Sciatic nerve (tissue), 2 donors: Measurements from ENCODE around the gene ADAMTSL2. TPM values are rescaled to one million over a fixed set of nuclear protein-coding genes. Genes with fewer than 3 reads are reported as not detected.

Experiments
- ATAC-seq: fragments of 200-7000 bp; cut with Tn5 transposase; one replicate; pipeline ENCODE4 v1.9.1; 2020; ENCODE audit warnings: mild to moderate bottlenecking, moderate library complexity
- DNase-seq: peaks from one replicate; pipeline ENCODE4 v3.0.0-alpha.2; 2020; ENCODE audit warnings: low spot score
- intact Hi-C: fragments of 100-400 bp; cut with DNase I; formaldehyde crosslinking; loops from one replicate; pipeline ENCODE4 v1.14.2; 2022
- total RNA-seq: library from RNA; stranded (reverse); fragmentation: NEBNext Ultra II Directional; extraction: Animal tissue kit (Norgen Biotek cat#: 25700); gene quantifications from one replicate; pipeline ENCODE4 v1.2.1, GENCODE V29; 2021
- donor health status: DM: no; HTN: no; CAD: no.
- donor health status: DM: no; HTN: no; CAD: no.

Gene ADAMTSL2
- total RNA-seq, 1 donor from 2014 or later: 22.3 TPM

- intact Hi-C loops: no loop called here
- DNase-seq: no peak
- ATAC-seq: peak; percentile 27
Measured at GRCh38 chr9:133526721-133527321, 7.7 kb upstream of the ADAMTSL2 start.

GRCh38 chr9:133527444-133527920, 7.0 kb upstream of the ADAMTSL2 start:
- intact Hi-C loops: no loop called here
- DNase-seq (no peak), ATAC-seq (peak; percentile 56)

GRCh38 chr9:133528001-133528875, 6.3 kb upstream of the ADAMTSL2 start:
- ATAC-seq (peak; percentile 5), DNase-seq (no peak)
- intact Hi-C loops: no loop called here

- intact Hi-C loops: no loop called here
- no peak for ATAC-seq
- DNase-seq: no peak
Measured at GRCh38 chr9:133528876-133529241, 5.6 kb upstream of the ADAMTSL2 start.

GRCh38 chr9:133529457-133529856, 5.0 kb upstream of the ADAMTSL2 start:
- no peak for ATAC-seq
- intact Hi-C loops: no loop called here
- no peak for DNase-seq

- no peak for DNase-seq
- ATAC-seq: no peak
- intact Hi-C loops: loop anchor here (10.0 kb wide), 1 partner anchor 185 kb away; no protein-coding TSS in a partner anchor
Measured at GRCh38 chr9:133529874-133530273, 4.6 kb upstream of the ADAMTSL2 start.

- no peak for DNase-seq
- intact Hi-C loops: loop anchor here (10.0 kb wide), 1 partner anchor 184 kb away; no protein-coding TSS in a partner anchor
- no peak for ATAC-seq
Measured at GRCh38 chr9:133531293-133531692, 3.2 kb upstream of the ADAMTSL2 start.

- intact Hi-C loops: loop anchor here (10.0 kb wide), 1 partner anchor 182 kb away; no protein-coding TSS in a partner anchor
- peak; percentile 75 for DNase-seq
- peak; percentile 50 for ATAC-seq
Measured at GRCh38 chr9:133532937-133533668, 1.4 kb upstream of the ADAMTSL2 start.

- DNase-seq: no peak
- peak; percentile 31 for ATAC-seq
- intact Hi-C loops: loop anchor here (10.0 kb wide), 1 partner anchor 181 kb away; no protein-coding TSS in a partner anchor
Measured at GRCh38 chr9:133533857-133534256, 647 bp upstream of the ADAMTSL2 start.

- intact Hi-C loops: loop anchor here (10.0 kb wide), 1 partner anchor 179 kb away; no protein-coding TSS in a partner anchor
- DNase-seq (no peak), ATAC-seq (no peak)
Measured at GRCh38 chr9:133535306-133535877, 888 bp downstream of the ADAMTSL2 start.

- no peak for ATAC-seq
- intact Hi-C loops: loop anchor here (10.0 kb wide), 1 partner anchor 179 kb away; no protein-coding TSS in a partner anchor
Measured at GRCh38 chr9:133536080-133536479, 1.6 kb downstream of the ADAMTSL2 start.

GRCh38 chr9:133536536-133536935, 2.0 kb downstream of the ADAMTSL2 start:
- intact Hi-C loops: loop anchor here (10.0 kb wide), 1 partner anchor 178 kb away; no protein-coding TSS in a partner anchor
- no peak for ATAC-seq
- no peak for DNase-seq

More at GRCh38 chr9:133536080-133536479, 1.6 kb downstream of the ADAMTSL2 start:
- no peak for DNase-seq

- intact Hi-C loops: loop anchor here (10.0 kb wide), 1 partner anchor 178 kb away; no protein-coding TSS in a partner anchor
- DNase-seq (no peak), ATAC-seq (no peak)
Measured at GRCh38 chr9:133537257-133537656, 2.8 kb downstream of the ADAMTSL2 start.

- no peak for ATAC-seq
- no peak for DNase-seq
- intact Hi-C loops: loop anchor here (10.0 kb wide), 1 partner anchor 177 kb away; no protein-coding TSS in a partner anchor
Measured at GRCh38 chr9:133538176-133538575, 3.7 kb downstream of the ADAMTSL2 start.

- intact Hi-C loops: loop anchor here (10.0 kb wide), 1 partner anchor 176 kb away; no protein-coding TSS in a partner anchor
- ATAC-seq: peak; percentile 57
- no peak for DNase-seq
Measured at GRCh38 chr9:133538851-133539833, 4.6 kb downstream of the ADAMTSL2 start.

- intact Hi-C loops: loop anchor here (10.0 kb wide), 1 partner anchor 175 kb away; no protein-coding TSS in a partner anchor
- ATAC-seq: peak; percentile 5
- DNase-seq: no peak
Measured at GRCh38 chr9:133539991-133540697, 5.6 kb downstream of the ADAMTSL2 start.

- intact Hi-C loops: no loop called here
- ATAC-seq (no peak), DNase-seq (no peak)
Measured at GRCh38 chr9:133540698-133541025, 6.2 kb downstream of the ADAMTSL2 start.
